H1 (cell line): ENCODE results near the gene GRIK1. TPM values are rescaled to one million over a fixed set of nuclear protein-coding genes. Genes with fewer than 3 reads are reported as not detected.

Experiments
- CTCF ChIA-PET: fragments of 300-600 bp; sonication (Branson Sonifier 250); formaldehyde crosslinking; loops from one replicate; lab custom pipeline; 2021; ENCODE audit not compliant: partially characterized antibody; lab: Charles Lee
- POLR2A ChIA-PET: fragments of 300-600 bp; sonication (Branson Sonifier 250); formaldehyde crosslinking; loops from one replicate; lab custom pipeline; 2021; ENCODE audit warnings: inconsistent platforms; ENCODE audit not compliant: partially characterized antibody; lab: Charles Lee
- DNase-seq, 2 experiments: peaks; one replicate each; pipeline versions ENCODE4 v3.0.0 to v3.0.0-alpha.2; 2010 to 2022; ENCODE audit warnings: low spot score in 2 of 2, low read depth in 1 of 2, mixed read lengths in 1 of 2
- FAIRE-seq: peaks from 2 replicates; lab custom pipeline; 2011; peaks lifted over from hg19 to GRCh38; lab: Jason Lieb, UNC
- H2AFZ ChIP-seq: 2 replicates; pipeline ENCODE4 v1.8.1; 2012; ENCODE audit warnings: low read length, inconsistent platforms
- H2AK5ac ChIP-seq: 2 replicates; pipeline ENCODE4 v1.6.1; 2013; ENCODE audit warnings: low read depth, low read length
- H2BK120ac ChIP-seq: replicated peaks from 2 replicates; pipeline ENCODE3; 2013; ENCODE audit warnings: low read depth, low read length, inconsistent platforms
- H2BK12ac ChIP-seq: 2 replicates; pipeline ENCODE4 v1.6.1; 2013; ENCODE audit warnings: low read depth, low read length
- H2BK15ac ChIP-seq: 2 replicates; pipeline ENCODE4 v1.6.1; 2013; ENCODE audit warnings: low read length
- H2BK20ac ChIP-seq: 2 replicates; pipeline ENCODE4 v1.6.1; 2013; ENCODE audit warnings: low read length
- H2BK5ac ChIP-seq: 2 replicates; pipeline ENCODE4 v1.6.1; 2013; ENCODE audit warnings: low read depth, low read length
- H3K14ac ChIP-seq: 2 replicates; pipeline ENCODE4 v1.6.1; 2013; ENCODE audit warnings: inconsistent platforms; ENCODE audit not compliant: insufficient read length
- H3K18ac ChIP-seq: 2 replicates; pipeline ENCODE4 v1.6.1; 2013; ENCODE audit warnings: low read length; ENCODE audit errors: extremely low read depth
- H3K23ac ChIP-seq: 2 replicates; pipeline ENCODE4 v1.6.1; 2013; ENCODE audit warnings: inconsistent platforms; ENCODE audit not compliant: insufficient read length
- H3K23me2 ChIP-seq: 2 replicates; pipeline ENCODE4 v1.6.1; 2013; ENCODE audit warnings: low read depth, low read length
- H3K27ac ChIP-seq: 2 replicates; pipeline ENCODE4 v1.6.1; 2011; ENCODE audit warnings: low read depth, low read length, inconsistent platforms
- H3K27me3 ChIP-seq, 4 experiments: replicated peaks in 1 of 4; 1 replicate in 1 of 4; 2 replicates in 3 of 4; pipeline versions ENCODE4 v1.6.1 to v1.8.1; 2011 to 2013; ENCODE audit warnings: low read length in 3 of 4, mild to moderate bottlenecking in 3 of 4, inconsistent platforms in 2 of 4, mixed read lengths in 2 of 4, moderate library complexity in 1 of 4; ENCODE audit not compliant: control insufficient read depth in 3 of 4, insufficient read depth in 3 of 4; ENCODE audit errors: extremely low read depth in 1 of 4
- H3K36me3 ChIP-seq, 4 experiments: 2 replicates each; pipeline versions ENCODE4 v1.6.1 to v1.8.1; 2011 to 2013; ENCODE audit warnings: mild to moderate bottlenecking in 4 of 4, low read length in 3 of 4, moderate library complexity in 2 of 4, control low read depth in 1 of 4, inconsistent platforms in 1 of 4; ENCODE audit not compliant: insufficient read depth in 4 of 4, control insufficient read depth in 2 of 4
- H3K4ac ChIP-seq: replicated peaks from 2 replicates; pipeline ENCODE3; 2013; ENCODE audit warnings: low read length, low read depth, mixed read lengths, inconsistent platforms; ENCODE audit not compliant: insufficient read length
- H3K4me1 ChIP-seq, 4 experiments: replicated peaks in 1 of 4; 1 replicate in 1 of 4; 2 replicates in 3 of 4; pipeline versions ENCODE4 v1.6.1 to v1.8.1; 2011 to 2013; ENCODE audit warnings: low read length in 3 of 4, inconsistent platforms in 2 of 4, mixed read lengths in 1 of 4; ENCODE audit not compliant: insufficient read depth in 4 of 4, control insufficient read depth in 3 of 4
- H3K4me2 ChIP-seq, 2 experiments: 2 replicates each; pipeline versions ENCODE4 v1.6.1 to v1.8.1; 2011 to 2013; ENCODE audit warnings: low read depth in 2 of 2, low read length in 2 of 2, control low read depth in 1 of 2, inconsistent platforms in 1 of 2, mild to moderate bottlenecking in 1 of 2; ENCODE audit not compliant: insufficient read depth in 1 of 2
- H3K4me3 ChIP-seq, 4 experiments: fragments of 200-600, 300-600 bp in 1 of 4; sonication (generic), shearing (Covaris generic), sonication (Bioruptor Twin) in 1 of 4; 2 replicates each; pipeline versions ENCODE4 v1.5.1 to v1.8.1; 2011 to 2016; ENCODE audit warnings: low read length in 4 of 4, low read depth in 3 of 4, control low read depth in 2 of 4, inconsistent platforms in 2 of 4, mild to moderate bottlenecking in 2 of 4, mixed read lengths in 1 of 4, moderate library complexity in 1 of 4; ENCODE audit not compliant: insufficient read depth in 2 of 4; ENCODE audit errors: extremely low read depth in 1 of 4
- H3K56ac ChIP-seq: replicated peaks from 2 replicates; pipeline ENCODE3; 2013; ENCODE audit warnings: low read depth, mild to moderate bottlenecking, mixed read lengths, low read length, inconsistent platforms; ENCODE audit not compliant: insufficient read length
- H3K79me1 ChIP-seq: 2 replicates; pipeline ENCODE4 v1.6.1; 2013; ENCODE audit warnings: low read depth, low read length, control low read depth
- H3K79me2 ChIP-seq, 2 experiments: 2 replicates each; pipeline versions ENCODE4 v1.6.1 to v1.8.1; 2012 to 2013; ENCODE audit warnings: low read length in 2 of 2, mild to moderate bottlenecking in 2 of 2, inconsistent platforms in 1 of 2; ENCODE audit not compliant: insufficient read depth in 2 of 2, control insufficient read depth in 1 of 2
- H3K9ac ChIP-seq, 4 experiments: replicated peaks in 1 of 4; 1 replicate in 1 of 4; 2 replicates in 3 of 4; pipeline versions ENCODE4 v1.6.1 to v1.8.1; 2011 to 2013; ENCODE audit warnings: low read depth in 3 of 4, low read length in 3 of 4, control low read depth in 2 of 4, mild to moderate bottlenecking in 2 of 4, moderate library complexity in 2 of 4, inconsistent platforms in 1 of 4; ENCODE audit errors: extremely low read depth in 1 of 4
- H3K9me3 ChIP-seq, 2 experiments: 2 replicates each; pipeline versions ENCODE4 v1.6.1 to v1.8.1; 2012 to 2013; ENCODE audit warnings: mild to moderate bottlenecking in 2 of 2, moderate library complexity in 2 of 2, control low read depth in 1 of 2, inconsistent platforms in 1 of 2, low read depth in 1 of 2, low read length in 1 of 2, mixed read lengths in 1 of 2; ENCODE audit not compliant: insufficient read depth in 2 of 2
- H4K20me1 ChIP-seq, 2 experiments: replicated peaks in 1 of 2; 2 replicates each; pipeline versions ENCODE3 to v1.8.1; 2011 to 2013; ENCODE audit warnings: inconsistent platforms in 2 of 2, low read length in 2 of 2, mild to moderate bottlenecking in 1 of 2; ENCODE audit not compliant: insufficient read depth in 2 of 2, control insufficient read depth in 1 of 2
- H4K5ac ChIP-seq: 2 replicates; pipeline ENCODE4 v1.6.1; 2013; ENCODE audit warnings: low read length, low read depth, mixed read lengths, inconsistent platforms; ENCODE audit not compliant: insufficient read length
- H4K8ac ChIP-seq: 2 replicates; pipeline ENCODE4 v1.8.0; 2013; ENCODE audit warnings: mild to moderate bottlenecking, moderate library complexity, low read length, inconsistent platforms; ENCODE audit not compliant: insufficient read depth; ENCODE audit errors: extremely low read depth
- H4K91ac ChIP-seq: replicated peaks from 2 replicates; pipeline ENCODE3; 2013; ENCODE audit warnings: low read length, mixed read lengths, inconsistent platforms; ENCODE audit not compliant: insufficient read length
- BACH1 ChIP-seq: IDR thresholded peaks from 2 replicates; pipeline ENCODE4 v1.6.1; 2012; ENCODE audit warnings: low read length, improper control_type of control experiment
- EZH2 ChIP-seq: fragments of 200-600 bp; sonication (generic); IDR thresholded peaks from 2 replicates; pipeline ENCODE4 v1.7.1; 2012; ENCODE audit warnings: low read depth, mild to moderate bottlenecking, moderate library complexity, low read length, inconsistent platforms; ENCODE audit not compliant: severe bottlenecking
- POU5F1 ChIP-seq: IDR thresholded peaks from 2 replicates; pipeline ENCODE4 v1.6.1; 2011; ENCODE audit warnings: low read depth, mild to moderate bottlenecking, low read length, moderate library complexity
- RXRA ChIP-seq: IDR thresholded peaks from 2 replicates; pipeline ENCODE4 v1.6.1; 2011; ENCODE audit warnings: low read depth, mild to moderate bottlenecking, low read length, moderate library complexity; ENCODE audit not compliant: insufficient read depth
- SP2 ChIP-seq: IDR thresholded peaks from 2 replicates; pipeline ENCODE4 v1.6.1; 2012; ENCODE audit warnings: mild to moderate bottlenecking, low read length, inconsistent platforms
- WGBS, 2 experiments: shearing (Covaris generic) in 1 of 2; methylation state at CpG; one replicate each; pipeline versions ENCODE4 v1.1.6 to v1.1.7; 2013 to 2015; ENCODE audit warnings: low lambda C conversion rate in 2 of 2, mixed read lengths in 2 of 2, inconsistent platforms in 1 of 2, low coverage in 1 of 2, missing lambda C conversion rate in 1 of 2; ENCODE audit not compliant: insufficient replicate concordance in 2 of 2, insufficient coverage in 1 of 2, insufficient read length in 1 of 2; ENCODE audit errors: extremely low coverage in 1 of 2, missing lambda C conversion rate in 1 of 2; 5-methylcytosine and 5-hydroxymethylcytosine counted together
- polyA plus RNA-seq, 7 experiments: library from polyadenylated mRNA; depleted of rRNA in 3 of 7; stranded (reverse) in 5 of 7; unstranded in 2 of 7; fragments of >200 nt in 5 of 7; fragments of 200-250 nt in 2 of 7; gene quantifications; 1 replicate in 5 of 7; 2 replicates in 1 of 7; 4 replicates in 1 of 7; pipeline versions ENCODE4 v1.2.1 to v1.2.3, GENCODE V29; 2011 to 2013; ENCODE audit warnings: missing spikeins in 2 of 7, mixed read lengths in 2 of 7
- total RNA-seq: library from RNA; stranded (reverse); fragmentation: NEBNext Ultra II Directional; extraction: Animal tissue kit (Norgen Biotek cat#: 25700); gene quantifications from 2 replicates; pipeline ENCODE4 v1.2.1, GENCODE V29; 2021

The GRIK1 gene
- total and polyA plus RNA-seq, 2 of the 8 experiments (the other 6 are each of a cell fraction or from before 2014, with no cell fraction given) = 0.11 to 0.32 TPM

DNA sequence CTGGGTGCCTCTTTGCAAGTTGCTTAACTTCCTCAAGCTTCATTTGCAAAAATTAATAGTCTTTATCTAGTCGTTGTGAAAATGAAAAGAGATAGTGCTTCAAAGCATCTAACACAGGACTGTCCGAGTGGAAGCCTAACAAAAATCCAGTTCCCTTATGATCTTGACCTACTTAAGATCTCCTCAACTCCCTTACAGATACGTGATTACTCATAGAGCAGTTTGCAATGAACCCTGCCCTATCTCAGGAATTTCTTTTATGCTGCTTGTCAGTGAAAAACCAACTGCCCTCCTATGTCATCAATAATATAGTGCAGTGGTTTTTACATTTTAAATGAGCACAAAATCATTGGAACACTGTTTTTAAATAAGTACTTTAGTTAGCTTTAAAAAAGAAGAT is 326.8 kb downstream of the GRIK1 start:
- Histone ChIP-seq H3K27ac (no peak overlapping the region), H3K9ac (no peak overlapping the region), H3K4ac (no peak overlapping the region), H3K79me1 (no peaks in the 10 kb centered on the region), H3K27me3 (no peaks in the 10 kb centered on the region), H3K18ac (no peak overlapping the region), H3K36me3 (no peaks in the 10 kb centered on the region), H2BK5ac (no peak overlapping the region), H4K5ac (no peak overlapping the region), H3K56ac (no peak overlapping the region), H3K79me2 (no peaks in the 10 kb centered on the region), H3K4me3 (no peak overlapping the region), H3K23me2 (no peaks in the 10 kb centered on the region), H2AFZ (no peak overlapping the region), H3K4me1 (peaks cover 2 to 6% (median 5%) of the 10 kb centered on the region in 4 experiments; a peak in 5 of 7 replicates), H2BK15ac (no peak overlapping the region)
- CTCF ChIA-PET = interaction anchor here (0.7 kb wide), 1 partner anchor 18 kb away, joined by 3 read pairs; no protein-coding TSS in a partner anchor
- WGBS, 2 experiments = 76% methylated on average over 3 of the region's 3 CpGs; no CpG with 5 or more reads in 1 of the 2 experiments
- TF ChIP-seq SP2 (no peak), BACH1 (no peak), EZH2 (no peak), POU5F1 (no peak), RXRA (no peak)
- TF ChIP-seq, all 59 proteins: peak for 0
- Histone ChIP-seq H3K4me2 (no peak overlapping the region), H2BK12ac (no peak overlapping the region), H2BK120ac (no peak overlapping the region), H3K14ac (no peak overlapping the region), H3K23ac (no peak overlapping the region), H4K91ac (no peak overlapping the region), H2AK5ac (no peak overlapping the region), H4K20me1 (no peaks in the 10 kb centered on the region), H3K9me3 (no peaks in the 10 kb centered on the region), H4K8ac (no peak overlapping the region), H2BK20ac (no peak overlapping the region)
- no peak for FAIRE-seq
- DNase-seq = no peak
- POLR2A ChIA-PET = no interaction called here
